BE2C (cell line): ENCODE results near the gene INO80E.

Experiments used
- DNase-seq: peaks from one replicate; pipeline ENCODE4 v3.0.0-alpha.2; 2020
- H3K27me3 ChIP-seq: fragments of 250-450 bp; sonication (Bioruptor Pico); 2 replicates; pipeline ENCODE4 v1.5.1; 2020; ENCODE audit warnings: mild to moderate bottlenecking
- H3K36me3 ChIP-seq: fragments of 250-450 bp; sonication (Bioruptor Pico); 2 replicates; pipeline ENCODE4 v1.5.1; 2020; ENCODE audit warnings: mild to moderate bottlenecking
- H3K4me1 ChIP-seq: fragments of 250-450 bp; sonication (Bioruptor Pico); 2 replicates; pipeline ENCODE4 v1.5.1; 2020
- H3K4me3 ChIP-seq: 2 replicates; pipeline ENCODE4 v1.5.1; 2011; ENCODE audit warnings: low read depth, low read length
- H3K9me3 ChIP-seq: fragments of 250-450 bp; sonication (Bioruptor Pico); 2 replicates; pipeline ENCODE4 v1.5.1; 2020
- CTCF ChIP-seq: IDR thresholded peaks from 2 replicates; pipeline ENCODE4 v1.5.1; 2012; ENCODE audit warnings: mild to moderate bottlenecking, low read depth, low read length

Gene INO80E

GRCh38 chr16:30025156-30025555 is 29.1 kb downstream of the INO80E start:
- no peak overlapping the region for H3K4me3 ChIP-seq
- no peak for DNase-seq
- H3K27me3 ChIP-seq, result no peaks in the 10 kb centered on the region
- H3K9me3 ChIP-seq, result no peaks in the 10 kb centered on the region
- no peak for TF ChIP-seq CTCF
- H3K36me3 ChIP-seq, result no peaks in the 10 kb centered on the region
- no peaks in the 10 kb centered on the region; the same call in 1 of the 2 replicates for H3K4me1 ChIP-seq

GRCh38 chr16:30025574-30025973 is 29.5 kb downstream of the INO80E start:
- Histone ChIP-seq H3K27me3 (no peaks in the 10 kb centered on the region), H3K4me3 (no peak overlapping the region), H3K4me1 (no peaks in the 10 kb centered on the region; the same call in 1 of the 2 replicates), H3K36me3 (no peaks in the 10 kb centered on the region), H3K9me3 (no peaks in the 10 kb centered on the region)
- DNase-seq, result no peak
- TF ChIP-seq CTCF, result no peak

- Histone ChIP-seq H3K27me3 (no peaks in the 10 kb centered on the region), H3K4me1 (peaks cover under 1% of the 10 kb centered on the region), H3K4me3 (no peak overlapping the region), H3K36me3 (no peaks in the 10 kb centered on the region), H3K9me3 (no peaks in the 10 kb centered on the region)
- no peak for DNase-seq
- TF ChIP-seq CTCF, result no peak
Observed at GRCh38 chr16:30026449-30026848, 30.4 kb downstream of the INO80E start.

GRCh38 chr16:30027588-30028437 is 31.8 kb downstream of the INO80E start:
- Histone ChIP-seq H3K4me1 (peaks cover 7% of the 10 kb centered on the region), H3K9me3 (no peaks in the 10 kb centered on the region), H3K36me3 (no peaks in the 10 kb centered on the region), H3K27me3 (no peaks in the 10 kb centered on the region), H3K4me3 (no peak overlapping the region)
- peak; percentile 49 for DNase-seq
- no peak for TF ChIP-seq CTCF

GRCh38 chr16:30028438-30029076 is 32.5 kb downstream of the INO80E start:
- Histone ChIP-seq H3K27me3 (no peaks in the 10 kb centered on the region), H3K4me3 (no peak overlapping the region), H3K9me3 (no peaks in the 10 kb centered on the region), H3K36me3 (no peaks in the 10 kb centered on the region), H3K4me1 (peaks cover 7% of the 10 kb centered on the region)
- no peak for DNase-seq
- TF ChIP-seq CTCF, result no peak
